ENCODE measurements around the gene VEZF1.

Gene VEZF1

GRCh38 chr17:57947369-57947768 lies 40.7 kb downstream of the VEZF1 start:
- Histone ChIP-seq H3K27me3 (ENCODE audit: insufficient read depth, poor library complexity, severe bottlenecking) (no peaks in the 10 kb centered on the region), H3K4me3 (replicated peaks; ENCODE audit: insufficient read depth, low read length) (no peak overlapping the region; the same call in 1 of the 2 replicates)
- DNase-seq (ENCODE audit: low read depth in 1 of 2, low spot score in 1 of 2), result no peak

GRCh38 chr17:57946798-57947358 lies 41.2 kb downstream of the VEZF1 start:
- peak; percentile 71 to 93 for DNase-seq (ENCODE audit: low read depth in 1 of 2, low spot score in 1 of 2)
- Histone ChIP-seq H3K27me3 (ENCODE audit: insufficient read depth, poor library complexity, severe bottlenecking) (no peaks in the 10 kb centered on the region), H3K4me3 (replicated peaks; ENCODE audit: insufficient read depth, low read length) (peak overlapping the region; percentile 11), H3K27ac (replicated peaks) (peak overlapping the region; percentile 48)
- TF ChIP-seq POLR2AphosphoS5 (IDR thresholded peaks at IDR 0.05; ENCODE audit: low read depth), result peak; percentile 78; the same call in 1 of the 2 replicates
- peak; percentile 68; the same call in 1 of the 2 replicates for TF ChIP-seq SPI1 (IDR thresholded peaks at IDR 0.05; ENCODE audit: borderline replicate concordance, low read depth)
- no peak for TF ChIP-seq REST (IDR thresholded peaks at IDR 0.05; ENCODE audit: insufficient replicate concordance, low read depth)
- no peak for TF ChIP-seq CTCF (IDR thresholded peaks at IDR 0.05; ENCODE audit: insufficient read depth, low read length)
- no peak for TF ChIP-seq GABPA (IDR thresholded peaks at IDR 0.05; ENCODE audit: low read depth)

More at GRCh38 chr17:57947369-57947768, 40.7 kb downstream of the VEZF1 start:
- TF ChIP-seq CTCF (IDR thresholded peaks at IDR 0.05; ENCODE audit: insufficient read depth, low read length) (no peak), REST (IDR thresholded peaks at IDR 0.05; ENCODE audit: insufficient replicate concordance, low read depth) (no peak), GABPA (IDR thresholded peaks at IDR 0.05; ENCODE audit: low read depth) (no peak), SPI1 (IDR thresholded peaks at IDR 0.05; ENCODE audit: borderline replicate concordance, low read depth) (no peak), POLR2AphosphoS5 (IDR thresholded peaks at IDR 0.05; ENCODE audit: low read depth) (no peak)
- H3K27ac ChIP-seq (replicated peaks), result peak overlapping the region; percentile 48

GRCh38 chr17:57945996-57946797 lies 41.9 kb downstream of the VEZF1 start:
- Histone ChIP-seq H3K27me3 (ENCODE audit: insufficient read depth, poor library complexity, severe bottlenecking) (no peaks in the 10 kb centered on the region), H3K27ac (replicated peaks) (no peak overlapping the region), H3K4me3 (replicated peaks; ENCODE audit: insufficient read depth, low read length) (no peak overlapping the region)
- no peak for DNase-seq (ENCODE audit: low read depth in 1 of 2, low spot score in 1 of 2)
- no peak for TF ChIP-seq REST (IDR thresholded peaks at IDR 0.05; ENCODE audit: insufficient replicate concordance, low read depth)
- no peak for TF ChIP-seq CTCF (IDR thresholded peaks at IDR 0.05; ENCODE audit: insufficient read depth, low read length)
